ENCODE measurements around the gene ABAT. TPM values are rescaled to one million over a fixed set of nuclear protein-coding genes. Genes with fewer than 3 reads are reported as not detected.

Gene ABAT
- total RNA-seq, 1 donor from 2014 or later = 2.6 TPM

DNA sequence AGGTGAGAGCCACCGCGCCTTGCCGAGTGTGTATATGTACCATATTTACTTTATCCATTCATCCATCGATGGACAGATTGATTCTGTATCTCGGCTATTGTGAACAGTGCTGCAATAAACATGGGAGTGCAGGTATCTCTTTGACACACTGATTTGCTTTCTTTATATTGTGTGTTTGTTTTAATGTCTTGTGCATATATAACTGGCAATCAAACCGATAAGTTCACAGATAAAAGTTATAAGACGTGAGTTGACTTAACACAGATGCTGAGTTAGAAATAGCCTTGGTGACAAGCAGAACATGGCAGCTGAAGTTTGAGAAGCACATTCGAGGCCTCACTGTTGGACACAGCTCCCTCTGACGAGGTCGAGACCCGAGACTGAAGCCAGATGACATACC, 99.8 kb downstream of the ABAT start:
- Histone ChIP-seq H3K4me3 (ENCODE audit: low read depth, low read length) (no peak overlapping the region), H3K36me3 (ENCODE audit: control insufficient read depth, insufficient read depth, low read length) (no peaks in the 10 kb centered on the region), H3K27me3 (ENCODE audit: control insufficient read depth, insufficient read depth, low read length) (no peaks in the 10 kb centered on the region)
- DNase-seq (ENCODE audit: low read depth) (no peak), FAIRE-seq (no peak)
- no peak for TF ChIP-seq CTCF (IDR thresholded peaks at IDR 0.05; ENCODE audit: insufficient read depth, low read length, severe bottlenecking)

DNA sequence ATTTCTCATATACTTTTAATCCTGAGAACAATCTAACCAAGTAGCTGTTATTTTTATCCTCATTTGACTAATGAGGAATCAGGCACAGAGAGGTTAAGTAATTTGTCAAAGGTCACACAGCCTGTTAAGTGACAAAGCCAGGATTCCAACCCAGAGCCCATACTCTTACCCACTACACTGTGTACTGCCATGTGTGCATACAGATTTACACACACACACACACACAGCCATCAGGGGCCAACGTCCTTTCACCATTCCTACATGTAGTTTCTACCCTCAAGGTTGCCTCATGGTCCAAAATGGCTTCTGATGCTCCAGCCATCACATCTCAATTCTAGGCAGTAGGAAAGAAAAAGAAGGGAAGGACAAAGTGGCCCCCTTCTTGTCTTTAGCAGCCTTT, 100.9 kb downstream of the ABAT start:
- H3K36me3 ChIP-seq (ENCODE audit: control insufficient read depth, insufficient read depth, low read length) = no peaks in the 10 kb centered on the region
- no peak for FAIRE-seq
- no peak for TF ChIP-seq CTCF (IDR thresholded peaks at IDR 0.05; ENCODE audit: insufficient read depth, low read length, severe bottlenecking)

DNA sequence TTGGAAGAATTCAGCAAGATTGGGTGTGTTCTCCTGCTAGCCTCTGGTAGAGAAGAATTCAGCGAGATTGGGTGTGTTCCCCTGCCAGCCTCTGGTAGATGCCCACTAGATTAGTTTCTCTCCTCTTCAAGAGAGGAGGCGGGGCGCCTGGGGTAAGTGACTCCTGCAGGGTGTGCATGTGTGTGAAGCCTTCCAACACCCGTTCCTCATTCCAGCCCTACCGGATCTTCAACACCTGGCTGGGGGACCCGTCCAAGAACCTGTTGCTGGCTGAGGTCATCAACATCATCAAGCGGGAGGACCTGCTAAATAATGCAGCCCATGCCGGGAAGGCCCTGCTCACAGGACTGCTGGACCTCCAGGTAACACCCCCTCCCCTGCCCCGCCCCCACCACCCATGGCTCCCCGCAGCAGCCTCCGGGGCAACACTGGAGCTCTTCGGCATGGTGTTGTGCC, 101.7 kb downstream of the ABAT start:
- peak; percentile 75 for DNase-seq (ENCODE audit: low read depth)
- FAIRE-seq = no peak
- Histone ChIP-seq H3K4me3 (ENCODE audit: low read depth, low read length) (no peak overlapping the region), H3K27me3 (ENCODE audit: control insufficient read depth, insufficient read depth, low read length) (no peaks in the 10 kb centered on the region), H3K36me3 (ENCODE audit: control insufficient read depth, insufficient read depth, low read length) (no peaks in the 10 kb centered on the region)
- no peak for TF ChIP-seq CTCF (IDR thresholded peaks at IDR 0.05; ENCODE audit: insufficient read depth, low read length, severe bottlenecking)

More for the DNA sequence above, 100.9 kb downstream of the ABAT start:
- Histone ChIP-seq H3K27me3 (ENCODE audit: control insufficient read depth, insufficient read depth, low read length) (no peaks in the 10 kb centered on the region), H3K4me3 (ENCODE audit: low read depth, low read length) (no peak overlapping the region)
- no peak for DNase-seq (ENCODE audit: low read depth)

GRCh38 chr16:8777217-8777616, 102.8 kb downstream of the ABAT start:
- no peak for TF ChIP-seq CTCF (IDR thresholded peaks at IDR 0.05; ENCODE audit: insufficient read depth, low read length, severe bottlenecking)
- no peak overlapping the region for H3K4me3 ChIP-seq (ENCODE audit: low read depth, low read length)
- DNase-seq (ENCODE audit: low read depth) (no peak), FAIRE-seq (no peak)
- no peaks in the 10 kb centered on the region for H3K36me3 ChIP-seq (ENCODE audit: control insufficient read depth, insufficient read depth, low read length)
- H3K27me3 ChIP-seq (ENCODE audit: control insufficient read depth, insufficient read depth, low read length) = no peaks in the 10 kb centered on the region

- TF ChIP-seq CTCF (IDR thresholded peaks at IDR 0.05; ENCODE audit: insufficient read depth, low read length, severe bottlenecking) = no peak
- Histone ChIP-seq H3K4me3 (ENCODE audit: low read depth, low read length) (no peak overlapping the region), H3K27me3 (ENCODE audit: control insufficient read depth, insufficient read depth, low read length) (no peaks in the 10 kb centered on the region), H3K36me3 (ENCODE audit: control insufficient read depth, insufficient read depth, low read length) (no peaks in the 10 kb centered on the region)
- no peak for FAIRE-seq
- DNase-seq (ENCODE audit: low read depth) = no peak
Observed at GRCh38 chr16:8781797-8782196, 107.4 kb downstream of the ABAT start.

GRCh38 chr16:8782673-8783072, 108.3 kb downstream of the ABAT start:
- no peaks in the 10 kb centered on the region for H3K36me3 ChIP-seq (ENCODE audit: control insufficient read depth, insufficient read depth, low read length)
- no peak for TF ChIP-seq CTCF (IDR thresholded peaks at IDR 0.05; ENCODE audit: insufficient read depth, low read length, severe bottlenecking)
- no peaks in the 10 kb centered on the region for H3K27me3 ChIP-seq (ENCODE audit: control insufficient read depth, insufficient read depth, low read length)
- no peak for FAIRE-seq
- no peak overlapping the region for H3K4me3 ChIP-seq (ENCODE audit: low read depth, low read length)
- no peak for DNase-seq (ENCODE audit: low read depth)

All from bronchial epithelial cell (primary cell).